ENCODE measurements around the gene TEK.

- TF ChIP-seq, protein P1, sequence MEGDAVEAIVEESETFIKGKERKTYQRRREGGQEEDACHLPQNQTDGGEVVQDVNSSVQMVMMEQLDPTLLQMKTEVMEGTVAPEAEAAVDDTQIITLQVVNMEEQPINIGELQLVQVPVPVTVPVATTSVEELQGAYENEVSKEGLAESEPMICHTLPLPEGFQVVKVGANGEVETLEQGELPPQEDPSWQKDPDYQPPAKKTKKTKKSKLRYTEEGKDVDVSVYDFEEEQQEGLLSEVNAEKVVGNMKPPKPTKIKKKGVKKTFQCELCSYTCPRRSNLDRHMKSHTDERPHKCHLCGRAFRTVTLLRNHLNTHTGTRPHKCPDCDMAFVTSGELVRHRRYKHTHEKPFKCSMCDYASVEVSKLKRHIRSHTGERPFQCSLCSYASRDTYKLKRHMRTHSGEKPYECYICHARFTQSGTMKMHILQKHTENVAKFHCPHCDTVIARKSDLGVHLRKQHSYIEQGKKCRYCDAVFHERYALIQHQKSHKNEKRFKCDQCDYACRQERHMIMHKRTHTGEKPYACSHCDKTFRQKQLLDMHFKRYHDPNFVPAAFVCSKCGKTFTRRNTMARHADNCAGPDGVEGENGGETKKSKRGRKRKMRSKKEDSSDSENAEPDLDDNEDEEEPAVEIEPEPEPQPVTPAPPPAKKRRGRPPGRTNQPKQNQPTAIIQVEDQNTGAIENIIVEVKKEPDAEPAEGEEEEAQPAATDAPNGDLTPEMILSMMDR (IDR thresholded peaks at IDR 0.05): no peak
- TF ChIP-seq POLR2A (IDR thresholded peaks at IDR 0.05): no peak
Measured at GRCh38 chr9:27258662-27259061, 149.6 kb downstream of the TEK start.
